Esophagus muscularis mucosa (tissue), 4 donors: ENCODE measurements around the gene PPTC7. TPM values are rescaled to one million over a fixed set of nuclear protein-coding genes. Genes with fewer than 3 reads are reported as not detected.
A peak's percentile ranks its signal among the peaks of the same experiment; 100 is the strongest.
"Not testable (repeated sequence)": the region's sequence is repeated elsewhere in the genome, so short reads cannot be mapped to it uniquely, and the experiment has no call there.

Source experiments
- DNase-seq: peaks from one replicate; pipeline ENCODE4 v3.0.0-alpha.2; 2017; ENCODE audit errors: extremely low spot score
- H3K27ac ChIP-seq, 4 donors: fragments of 200-600 bp; sonication (generic); replicated peaks in 1 of 4; 1 replicate in 3 of 4; 2 replicates in 1 of 4; pipeline ENCODE4 v1.5.1; 2016 to 2019; ENCODE audit warnings: mild to moderate bottlenecking in 1 of 4
- H3K27me3 ChIP-seq, 4 donors: fragments of 200-600 bp; sonication (generic); one replicate each; pipeline versions ENCODE4 v1.5.1 to v1.6.0; 2016 to 2019
- H3K36me3 ChIP-seq, 4 donors: fragments of 200-600 bp; sonication (generic); one replicate each; pipeline ENCODE4 v1.5.1; 2016 to 2019
- H3K4me1 ChIP-seq, 4 donors: fragments of 200-600 bp; sonication (generic); one replicate each; pipeline ENCODE4 v1.5.1; 2016 to 2019
- H3K4me3 ChIP-seq, 4 donors: fragments of 200-600 bp; sonication (generic); 1 replicate in 2 of 4; 2 replicates in 2 of 4; pipeline ENCODE4 v1.5.1; 2016 to 2019; ENCODE audit warnings: mild to moderate bottlenecking in 4 of 4, moderate library complexity in 1 of 4
- H3K9me3 ChIP-seq, 4 donors: fragments of 200-600 bp; sonication (generic); 1 replicate in 3 of 4; 2 replicates in 1 of 4; pipeline ENCODE4 v1.5.1; 2016 to 2019
- CTCF ChIP-seq, 3 experiments: fragments of 200-600 bp in 2 of 3; fragments of 450-650 bp in 1 of 3; sonication (generic) in 2 of 3; IDR thresholded peaks; one replicate each; pipeline ENCODE4 v1.5.1; 2017 to 2019; ENCODE audit warnings: antibody characterized with exemption in 3 of 3, mild to moderate bottlenecking in 2 of 3, moderate library complexity in 1 of 3
- EP300 ChIP-seq: sonication (generic); formaldehyde crosslinking; IDR thresholded peaks from one replicate; pipeline ENCODE4 v1.6.1; 2017; ENCODE audit warnings: antibody characterized with exemption
- POLR2A ChIP-seq: fragments of 450-650 bp; IDR thresholded peaks from one replicate; pipeline ENCODE4 v1.6.1; 2017; ENCODE audit warnings: antibody characterized with exemption, moderate library complexity, mild to moderate bottlenecking, low read depth
- POLR2AphosphoS5 ChIP-seq, 2 donors: sonication (generic); formaldehyde crosslinking; IDR thresholded peaks; one replicate each; pipeline ENCODE4 v1.6.1; 2017; ENCODE audit warnings: antibody characterized with exemption in 2 of 2
- WGBS: methylation state at CpG from one replicate; pipeline ENCODE4 v1.1.5; 2018; 5-methylcytosine and 5-hydroxymethylcytosine counted together
- intact Hi-C: fragments of 100-400 bp; cut with DNase I; formaldehyde crosslinking; loops from one replicate; pipeline ENCODE4 v1.15.1; 2023
- total RNA-seq, 4 donors: library from RNA; depleted of rRNA; stranded (reverse); fragments of >200 nt; gene quantifications; one replicate each; pipeline versions ENCODE4 v1.1.0 to v1.2.1, GENCODE V29; 2016

The PPTC7 gene
- total RNA-seq, 4 donors from 2014 or later: 36.6 to 55.6 (median 53.2) TPM

GRCh38 chr12:110548678-110549077 lies 34.4 kb downstream of the PPTC7 start:
- no peak overlapping the region for H3K4me3 ChIP-seq
- TF ChIP-seq POLR2AphosphoS5 (IDR thresholded peaks at IDR 0.05) (peak; percentile 5 to 32), EP300 (no peak), CTCF (IDR thresholded peaks at IDR 0.05) (no peak), POLR2A (no peak)
- H3K36me3 ChIP-seq: peaks cover 0 to 19% (median 6%) of the 10 kb centered on the region in 4 donors
- no peaks in the 10 kb centered on the region for H3K27me3 ChIP-seq
- intact Hi-C loops: loop anchor here (5.0 kb wide), 1 partner anchor 34 kb away; the partner anchor contains the start of gene PPTC7
- H3K4me1 ChIP-seq: peaks cover 56 to 100% (median 100%) of the 10 kb centered on the region in 4 donors
- DNase-seq: no peak
- no peaks in the 10 kb centered on the region for H3K9me3 ChIP-seq
- H3K27ac ChIP-seq: peak overlapping the region; percentile 64 to 92 (median 78)
- WGBS: 50% methylated on average over 7 of the region's 7 CpGs

GRCh38 chr12:110547090-110547489 lies 36.0 kb downstream of the PPTC7 start:
- intact Hi-C loops: loop anchor here (5.0 kb wide), 1 partner anchor 35 kb away; the partner anchor contains the start of gene PPTC7
- DNase-seq: no peak
- Histone ChIP-seq H3K9me3 (no peaks in the 10 kb centered on the region), H3K27me3 (no peaks in the 10 kb centered on the region), H3K36me3 (peaks cover 0 to 19% (median 6%) of the 10 kb centered on the region in 4 donors), H3K27ac (peak overlapping the region; percentile 83 to 92 (median 89)), H3K4me3 (no peak overlapping the region), H3K4me1 (peaks cover 64 to 100% (median 100%) of the 10 kb centered on the region in 4 donors)
- WGBS: 53% methylated on average over 2 of the region's 2 CpGs
- TF ChIP-seq POLR2A (no peak), CTCF (IDR thresholded peaks at IDR 0.05) (no peak), POLR2AphosphoS5 (IDR thresholded peaks at IDR 0.05) (no peak), EP300 (no peak)

- TF ChIP-seq POLR2A: no peak
- no peak for TF ChIP-seq EP300
- TF ChIP-seq POLR2AphosphoS5 (IDR thresholded peaks at IDR 0.05): peak in 1 of 2 donors; percentile 58
- TF ChIP-seq CTCF (IDR thresholded peaks at IDR 0.05): no peak
- Histone ChIP-seq H3K9me3 (no peaks in the 10 kb centered on the region), H3K36me3 (peaks cover 0 to 18% (median 9%) of the 10 kb centered on the region in 4 donors), H3K27me3 (no peaks in the 10 kb centered on the region), H3K4me1 (peaks cover 63 to 100% (median 100%) of the 10 kb centered on the region in 4 donors), H3K4me3 (no peak overlapping the region), H3K27ac (peak overlapping the region; percentile 83 to 92 (median 89))
- 35% methylated on average over 3 of the region's 3 CpGs for WGBS
- intact Hi-C loops: loop anchor here (5.0 kb wide), 1 partner anchor 36 kb away; the partner anchor contains the start of gene PPTC7
- no peak for DNase-seq
Observed at GRCh38 chr12:110546339-110546738, 36.8 kb downstream of the PPTC7 start.

- intact Hi-C loops: loop anchor here (5.0 kb wide), 1 partner anchor 36 kb away; the partner anchor contains the start of gene PPTC7
- Histone ChIP-seq H3K27ac (peak overlapping the region; percentile 83 to 92 (median 89)), H3K9me3 (no peaks in the 10 kb centered on the region), H3K4me1 (peaks cover 60 to 100% (median 100%) of the 10 kb centered on the region in 4 donors), H3K36me3 (peaks cover 0 to 24% (median 6%) of the 10 kb centered on the region in 4 donors), H3K4me3 (no peak overlapping the region), H3K27me3 (no peaks in the 10 kb centered on the region)
- TF ChIP-seq CTCF (IDR thresholded peaks at IDR 0.05) (no peak), POLR2AphosphoS5 (IDR thresholded peaks at IDR 0.05) (no peak), POLR2A (no peak), EP300 (no peak)
- 90% methylated on average over 10 of the region's 10 CpGs for WGBS
- DNase-seq: no peak
Observed at GRCh38 chr12:110545812-110546211, 37.3 kb downstream of the PPTC7 start.

GRCh38 chr12:110545259-110545658 lies 37.9 kb downstream of the PPTC7 start:
- DNase-seq, H3K4me3 ChIP-seq, H3K27me3 ChIP-seq, H3K9me3 ChIP-seq: not testable (repeated sequence)
- Histone ChIP-seq H3K4me1 (peaks cover 59 to 100% (median 100%) of the 10 kb centered on the region in 4 donors), H3K27ac (peak overlapping the region; percentile 83 to 92 (median 89)), H3K36me3 (peaks cover 0 to 25% (median 6%) of the 10 kb centered on the region in 4 donors)
- 96% methylated on average over 4 of the region's 4 CpGs for WGBS
- intact Hi-C loops: loop anchor here (5.0 kb wide), 1 partner anchor 37 kb away; the partner anchor contains the start of gene PPTC7
